ENCODE measurements around the gene SEMA3D.
A peak's percentile ranks its signal among the peaks of the same experiment; 100 is the strongest.

Gene SEMA3D

GRCh38 chr7:85074016-85074415 lies 112.8 kb downstream of the SEMA3D start:
- DNase-seq: no peak

- no peak for DNase-seq
Measured at GRCh38 chr7:85070967-85071628, 115.8 kb downstream of the SEMA3D start.

GRCh38 chr7:85068799-85069198 lies 118.1 kb downstream of the SEMA3D start:
- no peak for DNase-seq

- no peak for DNase-seq
Measured at GRCh38 chr7:85067371-85067770, 119.5 kb downstream of the SEMA3D start.

GRCh38 chr7:85065888-85066485 lies 120.9 kb downstream of the SEMA3D start:
- no peak for DNase-seq

GRCh38 chr7:85065306-85065705 lies 121.5 kb downstream of the SEMA3D start:
- DNase-seq: no peak

- DNase-seq: no peak
Measured at GRCh38 chr7:85062651-85063050, 124.2 kb downstream of the SEMA3D start.

GRCh38 chr7:85061456-85061855 lies 125.4 kb downstream of the SEMA3D start:
- no peak for DNase-seq

GRCh38 chr7:85060696-85061095 lies 126.2 kb downstream of the SEMA3D start:
- DNase-seq: no peak

GRCh38 chr7:85055906-85056305 lies 130.9 kb downstream of the SEMA3D start:
- no peak for DNase-seq

- DNase-seq: no peak
Measured at GRCh38 chr7:85055196-85055595, 131.7 kb downstream of the SEMA3D start.

GRCh38 chr7:85054306-85054705 lies 132.6 kb downstream of the SEMA3D start:
- no peak for DNase-seq

GRCh38 chr7:85052894-85053293 lies 134.0 kb downstream of the SEMA3D start:
- DNase-seq: no peak

- DNase-seq: no peak
Measured at GRCh38 chr7:85052056-85052737, 134.7 kb downstream of the SEMA3D start.

GRCh38 chr7:85046534-85046933 lies 140.3 kb downstream of the SEMA3D start:
- DNase-seq: no peak

GRCh38 chr7:85041605-85042216 lies 145.1 kb downstream of the SEMA3D start:
- peak; percentile 75 for DNase-seq

GRCh38 chr7:85039196-85039923 lies 147.5 kb downstream of the SEMA3D start:
- DNase-seq: no peak

GRCh38 chr7:85038466-85038865 lies 148.4 kb downstream of the SEMA3D start:
- no peak for DNase-seq

- DNase-seq: no peak
Measured at GRCh38 chr7:85033263-85033662, 153.6 kb downstream of the SEMA3D start.

- DNase-seq: no peak
Measured at GRCh38 chr7:85031475-85031874, 155.4 kb downstream of the SEMA3D start.

GRCh38 chr7:85030893-85031292 lies 156.0 kb downstream of the SEMA3D start:
- no peak for DNase-seq

- peak; percentile 32 for DNase-seq
Measured at GRCh38 chr7:85025312-85025756, 161.5 kb downstream of the SEMA3D start.

GRCh38 chr7:85023916-85024315 lies 162.9 kb downstream of the SEMA3D start:
- DNase-seq: no peak
